NCI-H524 (cell line): Measurements from ENCODE around the gene AGO4.
"Not testable (repeated sequence)": the region's sequence is repeated elsewhere in the genome, so short reads cannot be mapped to it uniquely, and the experiment has no call there.

Experiments used
- DNase-seq, 2 experiments: peaks; one replicate each; lab custom pipeline; 2025; lab: John Stamatoyannopoulos, UW

AGO4 gene

GRCh38 chr1:35810096-35810881 is 2.5 kb downstream of the AGO4 start:
- no peak for DNase-seq

- not testable (repeated sequence) for DNase-seq
These were observed 4.9 kb downstream of the AGO4 start for GRCh38 chr1:35812754-35813153.

GRCh38 chr1:35825255-35825654 is 17.4 kb downstream of the AGO4 start:
- no peak for DNase-seq

GRCh38 chr1:35832276-35832905 is 24.6 kb downstream of the AGO4 start:
- no peak for DNase-seq

- no peak for DNase-seq
These were observed 25.6 kb downstream of the AGO4 start for GRCh38 chr1:35833395-35833794.

- no peak for DNase-seq
These were observed 26.4 kb downstream of the AGO4 start for GRCh38 chr1:35834218-35834617.

GRCh38 chr1:35835398-35835797 is 27.6 kb downstream of the AGO4 start:
- no peak for DNase-seq

GRCh38 chr1:35836734-35837133 is 28.9 kb downstream of the AGO4 start:
- no peak for DNase-seq

GRCh38 chr1:35838693-35839245 is 31.0 kb downstream of the AGO4 start:
- DNase-seq: no peak

- no peak for DNase-seq
These were observed 37.0 kb downstream of the AGO4 start for GRCh38 chr1:35844826-35845225.

- no peak for DNase-seq
These were observed 38.0 kb downstream of the AGO4 start for GRCh38 chr1:35845766-35846165.

- no peak for DNase-seq
These were observed 40.2 kb downstream of the AGO4 start for GRCh38 chr1:35847935-35848565.

- DNase-seq: no peak
These were observed 42.2 kb downstream of the AGO4 start for GRCh38 chr1:35850051-35850450.

GRCh38 chr1:35850716-35851115 is 42.9 kb downstream of the AGO4 start:
- DNase-seq: no peak

- no peak for DNase-seq
These were observed 43.5 kb downstream of the AGO4 start for GRCh38 chr1:35851132-35851869.

GRCh38 chr1:35852241-35852640 is 44.4 kb downstream of the AGO4 start:
- no peak for DNase-seq

GRCh38 chr1:35854989-35855700 is 47.3 kb downstream of the AGO4 start:
- DNase-seq: peak in 1 of 2 experiments; percentile 16

GRCh38 chr1:35856964-35857363 is 49.1 kb downstream of the AGO4 start:
- DNase-seq: no peak

GRCh38 chr1:35857830-35858229 is 50.0 kb downstream of the AGO4 start:
- peak in 1 of 2 experiments; percentile 4 for DNase-seq

- no peak for DNase-seq
These were observed 52.9 kb downstream of the AGO4 start for GRCh38 chr1:35860696-35861095.

- DNase-seq: no peak
These were observed 55.3 kb downstream of the AGO4 start for GRCh38 chr1:35863136-35863535.
